HG03039 (cell line): Measurements from ENCODE around the gene MAST4.

Source experiments
- ATAC-seq: cut with Tn5 transposase; IDR thresholded peaks from one replicate; pipeline ENCODE4 v1.9.1; 2021; ENCODE audit warnings: mild to moderate bottlenecking, moderate library complexity; ENCODE audit not compliant: unreplicated experiment

The MAST4 gene

DNA sequence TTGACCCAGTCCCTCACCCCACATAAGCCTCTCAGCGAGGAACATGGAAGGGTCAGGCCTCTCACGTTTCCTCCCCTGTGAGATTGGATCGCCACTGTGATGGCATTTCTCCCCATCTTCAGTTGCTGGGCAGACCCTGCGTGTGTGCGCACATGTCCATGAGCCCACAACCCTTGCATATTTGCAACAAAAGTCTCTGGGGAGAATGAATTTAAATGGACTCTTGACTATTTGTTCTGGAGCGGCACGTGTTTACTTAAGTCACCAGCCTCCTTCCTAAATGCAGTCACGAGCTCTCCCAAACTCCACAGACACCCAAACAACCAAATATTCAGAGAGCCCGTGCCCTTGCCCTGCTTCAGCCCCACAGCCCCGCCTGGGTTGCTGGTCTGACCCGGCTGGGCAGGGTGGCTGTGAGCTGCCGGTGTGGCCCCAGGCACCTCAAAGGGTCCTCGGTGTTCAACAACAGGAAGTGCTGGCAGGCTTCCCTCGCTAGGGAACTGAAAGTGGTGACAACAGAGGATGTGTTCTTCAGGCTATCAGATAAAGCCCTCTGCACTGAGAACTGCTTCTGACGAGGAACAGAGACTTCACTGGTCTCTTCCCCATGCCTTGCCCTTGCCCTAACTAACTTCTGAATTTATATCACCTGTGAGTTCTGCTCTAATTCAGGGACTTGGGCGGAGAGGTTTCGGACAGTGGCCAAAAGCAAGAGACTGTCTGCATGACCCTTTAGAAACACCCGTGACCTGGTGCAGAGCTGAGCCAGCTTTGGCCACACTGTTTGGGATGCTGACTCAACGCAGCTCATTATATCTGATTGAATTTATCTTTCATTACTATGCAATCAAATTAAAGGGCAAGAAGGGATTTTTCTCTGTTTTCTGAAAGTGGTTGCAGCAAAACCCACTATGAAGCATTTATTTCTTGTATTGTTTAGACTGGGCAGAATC is 619.6 kb downstream of the MAST4 start:
- peak; percentile 99 for ATAC-seq

- no peak for ATAC-seq
Measured at GRCh38 chr5:67216564-67216963, 620.4 kb downstream of the MAST4 start.
